HCT116 (cell line): Measurements from ENCODE around the gene SERAC1. TPM values are rescaled to one million over a fixed set of nuclear protein-coding genes. Genes with fewer than 3 reads are reported as not detected.

Experiments used
- ATAC-seq: fragments of 200-7000 bp; cut with Tn5 transposase; 2 replicates; pipeline ENCODE4 v1.9.1; 2020; ENCODE audit warnings: mild to moderate bottlenecking, moderate library complexity
- BruUV-seq: library from RNA; stranded (reverse); fragments of 400-500 nt; replicated peaks from 2 replicates; lab custom pipeline; 2021; lab: Mats Ljungman, UMichigan
- CTCF ChIA-PET: fragments of 300-600 bp; sonication (Branson Sonifier 250); formaldehyde crosslinking; loops from one replicate; lab custom pipeline; 2021; ENCODE audit warnings: antibody characterized with exemption; lab: Charles Lee
- POLR2A ChIA-PET: fragments of 300-600, 350-600 bp; sonication (Branson Sonifier 250); formaldehyde crosslinking; loops from one replicate; lab custom pipeline; 2021; ENCODE audit warnings: antibody characterized with exemption; lab: Charles Lee
- RAD21 ChIA-PET, 2 experiments: fragments of 300-600 bp; sonication (Branson Sonifier 250); formaldehyde crosslinking; loops; one replicate each; lab custom pipeline; 2023; ENCODE audit warnings: low total read pairs in 2 of 2; ENCODE audit not compliant: uncharacterized antibody in 2 of 2, unreplicated experiment in 2 of 2, low non-redundant PET in 1 of 2; lab: Charles Lee
- DNase-seq: peaks from one replicate; pipeline ENCODE4 v3.0.0-alpha.2; 2010; ENCODE audit warnings: low read depth, low spot score
- H2AFZ ChIP-seq: fragments of 200-600 bp; shearing (Covaris generic), sonication (generic); 2 replicates; pipeline ENCODE4 v1.6.1; 2017; ENCODE audit warnings: low read depth, mixed run types, mixed read lengths, antibody characterized with exemption, low read length; ENCODE audit not compliant: poor library complexity, severe bottlenecking
- H3K27ac ChIP-seq: 2 replicates; pipeline ENCODE4 v1.5.1; 2012; ENCODE audit warnings: low read depth, low read length
- H3K27me3 ChIP-seq: fragments of 200-600 bp; sonication (generic); 2 replicates; pipeline ENCODE4 v1.6.1; 2016; ENCODE audit warnings: mixed run types, low read length, mixed read lengths; ENCODE audit not compliant: insufficient read depth
- H3K36me3 ChIP-seq, 2 experiments: fragments of 200-500 bp in 1 of 2; fragments of 200-600 bp in 1 of 2; sonication (Bioruptor generic) in 1 of 2; sonication (generic) in 1 of 2; 2 replicates each; pipeline versions ENCODE4 v1.5.1 to v1.6.1; 2014 to 2016; ENCODE audit warnings: low read length in 2 of 2, inconsistent platforms in 1 of 2, mixed read lengths in 1 of 2, mixed run types in 1 of 2; ENCODE audit not compliant: insufficient read depth in 2 of 2, control insufficient read depth in 1 of 2
- H3K4me1 ChIP-seq, 2 experiments: fragments of 200-600 bp in 1 of 2; sonication (generic) in 1 of 2; 2 replicates each; pipeline versions ENCODE4 v1.5.1 to v1.6.1; 2012 to 2017; ENCODE audit warnings: low read length in 2 of 2, inconsistent platforms in 1 of 2, mild to moderate bottlenecking in 1 of 2, mixed read lengths in 1 of 2, mixed run types in 1 of 2, moderate library complexity in 1 of 2; ENCODE audit not compliant: insufficient read depth in 2 of 2, control insufficient read depth in 1 of 2
- H3K4me2 ChIP-seq: fragments of 200-600 bp; sonication (generic); 2 replicates; pipeline ENCODE4 v1.6.1; 2017; ENCODE audit warnings: mixed run types, low read length, mixed read lengths
- H3K4me3 ChIP-seq, 2 experiments: fragments of 200-600 bp in 1 of 2; sonication (generic) in 1 of 2; replicated peaks in 1 of 2; 2 replicates each; pipeline ENCODE4 v1.5.1; 2011 to 2016; ENCODE audit warnings: low read length in 2 of 2, control low read depth in 1 of 2, low read depth in 1 of 2, mild to moderate bottlenecking in 1 of 2, mixed read lengths in 1 of 2, mixed run types in 1 of 2
- H3K79me2 ChIP-seq: fragments of 200-600 bp; sonication (generic); 2 replicates; pipeline ENCODE4 v1.6.1; 2017; ENCODE audit warnings: mild to moderate bottlenecking, mixed run types, low read length, moderate library complexity, mixed read lengths; ENCODE audit not compliant: insufficient read depth
- H3K9ac ChIP-seq: fragments of 200-600 bp; sonication (generic); 2 replicates; pipeline ENCODE4 v1.6.1; 2016; ENCODE audit warnings: low read length, mixed read lengths
- H3K9me2 ChIP-seq: fragments of 200-600 bp; sonication (generic), shearing (Covaris generic); 2 replicates; pipeline ENCODE4 v1.6.1; 2017; ENCODE audit warnings: mixed run types, mild to moderate bottlenecking, moderate library complexity; ENCODE audit not compliant: insufficient read depth
- H3K9me3 ChIP-seq, 2 experiments: fragments of 200-500 bp in 1 of 2; fragments of 200-600 bp in 1 of 2; sonication (Bioruptor generic) in 1 of 2; sonication (generic) in 1 of 2; 2 replicates each; pipeline ENCODE4 v1.6.1; 2014 to 2017; ENCODE audit warnings: low read length in 2 of 2, mixed read lengths in 2 of 2, inconsistent platforms in 1 of 2, low read depth in 1 of 2, mild to moderate bottlenecking in 1 of 2, mixed run types in 1 of 2, moderate library complexity in 1 of 2; ENCODE audit not compliant: control insufficient read depth in 1 of 2, insufficient read depth in 1 of 2
- H4K20me1 ChIP-seq: fragments of 200-600 bp; sonication (generic), shearing (Covaris generic); 2 replicates; pipeline ENCODE4 v1.6.1; 2017; ENCODE audit warnings: mixed run types, mild to moderate bottlenecking, moderate library complexity; ENCODE audit not compliant: insufficient read depth
- CBX3 ChIP-seq: IDR thresholded peaks from 2 replicates; pipeline ENCODE4 v1.6.1; 2012; ENCODE audit warnings: low read depth
- CEBPB ChIP-seq: IDR thresholded peaks from 2 replicates; pipeline ENCODE4 v1.6.1; 2012; ENCODE audit warnings: low read depth
- EGR1 ChIP-seq: IDR thresholded peaks from 2 replicates; pipeline ENCODE4 v1.6.1; 2012; ENCODE audit warnings: low read depth
- EZH2 ChIP-seq: fragments of 200-600 bp; sonication (generic); IDR thresholded peaks from 2 replicates; pipeline ENCODE4 v1.6.1; 2017; ENCODE audit warnings: antibody characterized with exemption, mixed run types
- EZH2phosphoT487 ChIP-seq: fragments of 200-600 bp; IDR thresholded peaks from 2 replicates; pipeline ENCODE4 v1.6.1; 2018; ENCODE audit warnings: antibody characterized with exemption, borderline replicate concordance
- FOSL1 ChIP-seq: IDR thresholded peaks from 2 replicates; pipeline ENCODE4 v1.6.1; 2012; ENCODE audit warnings: low read depth
- POLR2A ChIP-seq: IDR thresholded peaks from 2 replicates; pipeline ENCODE4 v1.7.0; 2011; ENCODE audit warnings: borderline replicate concordance; ENCODE audit not compliant: insufficient read depth, insufficient read length; ENCODE audit errors: extremely low read depth
- SP1 ChIP-seq: IDR thresholded peaks from 2 replicates; pipeline ENCODE4 v1.6.1; 2012; ENCODE audit warnings: low read depth
- SRF ChIP-seq: IDR thresholded peaks from 2 replicates; pipeline ENCODE4 v1.6.1; 2012; ENCODE audit warnings: low read depth
- intact Hi-C: fragments of 100-400 bp; cut with micrococcal nuclease; formaldehyde crosslinking; loops from 2 replicates; pipeline ENCODE4 v1.10.0; 2022
- total RNA-seq: library from RNA; stranded (reverse); gene quantifications from one replicate; pipeline ENCODE4 v1.2.1, GENCODE V29; 2021; ENCODE audit not compliant: unreplicated experiment
- TF ChIP-seq, protein P1 (sequence below): IDR thresholded peaks from 2 replicates; pipeline ENCODE4 v1.6.1; 2012
- TF ChIP-seq, protein P2 (sequence below): IDR thresholded peaks from 2 replicates; pipeline ENCODE4 v1.6.1; 2011; ENCODE audit warnings: mild to moderate bottlenecking, low read length, moderate library complexity; ENCODE audit not compliant: insufficient replicate concordance; ENCODE audit errors: extremely low read depth
- TF ChIP-seq, protein P3 (sequence below): IDR thresholded peaks from 2 replicates; pipeline ENCODE4 v1.6.1; 2012

The SERAC1 gene
- total RNA-seq, 1 experiment from 2014 or later = 7.6 TPM

DNA sequence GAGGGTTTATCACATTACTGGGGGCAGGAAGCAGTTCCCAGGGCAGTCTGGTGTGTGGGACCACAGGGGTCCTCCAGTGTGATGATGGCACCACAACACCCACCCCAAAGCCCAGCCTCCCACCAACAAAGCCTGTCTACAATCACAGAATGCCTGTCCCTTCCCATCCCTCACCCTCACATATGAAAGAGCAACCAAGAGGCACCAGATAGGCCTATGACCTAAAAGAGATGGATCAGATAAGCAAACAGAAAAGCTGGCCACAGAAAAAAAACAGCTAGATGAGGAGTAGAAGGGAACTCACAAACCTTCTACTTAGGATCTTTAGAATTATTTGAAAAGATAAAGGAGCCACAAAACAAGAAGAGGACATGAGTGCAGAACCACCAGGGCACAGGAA lies 54.3 kb downstream of the SERAC1 start:
- Histone ChIP-seq H3K4me2 (no peak overlapping the region), H3K27me3 (no peaks in the 10 kb centered on the region), H3K27ac (no peak overlapping the region), H3K4me1 (no peaks in the 10 kb centered on the region), H3K9ac (no peak overlapping the region), H3K9me2 (no peaks in the 10 kb centered on the region), H3K9me3 (no peaks in the 10 kb centered on the region), H2AFZ (no peak overlapping the region), H3K4me3 (no peak overlapping the region), H4K20me1 (no peaks in the 10 kb centered on the region), H3K79me2 (no peaks in the 10 kb centered on the region), H3K36me3 (no peaks in the 10 kb centered on the region)
- BruUV-seq = no TSS peak
- TF ChIP-seq SRF = no peak
- no peak for TF ChIP-seq EZH2phosphoT487
- no peak for TF ChIP-seq EGR1
- ChIA-PET POLR2A (no interaction called here), CTCF (no interaction called here), RAD21 (no interaction called here)
- ATAC-seq (no peak), DNase-seq (no peak)
- intact Hi-C loops = no loop called here

DNA sequence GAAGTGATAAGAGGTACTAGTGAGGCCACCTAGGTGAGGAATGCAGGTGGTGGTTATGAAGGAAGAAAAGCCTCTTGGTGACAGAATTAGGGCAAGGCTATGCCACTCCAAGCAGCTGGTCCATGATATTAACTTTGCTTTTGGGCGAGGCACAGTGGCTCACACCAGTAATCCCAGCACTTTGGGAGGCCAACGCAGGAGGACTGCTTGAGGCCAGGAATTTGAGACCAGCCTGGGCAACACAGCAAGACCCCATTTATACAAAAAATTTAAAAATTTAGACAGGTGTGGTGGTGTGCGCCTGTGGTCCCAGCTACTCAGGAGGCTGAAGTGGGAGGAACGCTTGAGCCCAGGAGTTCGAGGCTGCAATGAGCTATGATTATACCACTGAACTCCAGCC lies 56.1 kb downstream of the SERAC1 start:
- no TSS peak for BruUV-seq
- ATAC-seq = no peak

More for the DNA sequence above, 56.1 kb downstream of the SERAC1 start:
- no peak overlapping the region for H3K9ac ChIP-seq
- no peaks in the 10 kb centered on the region for H3K36me3 ChIP-seq
- H3K79me2 ChIP-seq = no peaks in the 10 kb centered on the region
- H3K4me2 ChIP-seq = no peak overlapping the region
- intact Hi-C loops = no loop called here
- no peaks in the 10 kb centered on the region for H3K9me3 ChIP-seq
- H3K9me2 ChIP-seq = no peaks in the 10 kb centered on the region
- no peaks in the 10 kb centered on the region for H3K27me3 ChIP-seq
- TF ChIP-seq POLR2A = no peak
- no peak for TF ChIP-seq EZH2
- TF ChIP-seq, protein P1, sequence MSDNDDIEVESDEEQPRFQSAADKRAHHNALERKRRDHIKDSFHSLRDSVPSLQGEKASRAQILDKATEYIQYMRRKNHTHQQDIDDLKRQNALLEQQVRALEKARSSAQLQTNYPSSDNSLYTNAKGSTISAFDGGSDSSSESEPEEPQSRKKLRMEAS = no peak
- TF ChIP-seq, protein P2, sequence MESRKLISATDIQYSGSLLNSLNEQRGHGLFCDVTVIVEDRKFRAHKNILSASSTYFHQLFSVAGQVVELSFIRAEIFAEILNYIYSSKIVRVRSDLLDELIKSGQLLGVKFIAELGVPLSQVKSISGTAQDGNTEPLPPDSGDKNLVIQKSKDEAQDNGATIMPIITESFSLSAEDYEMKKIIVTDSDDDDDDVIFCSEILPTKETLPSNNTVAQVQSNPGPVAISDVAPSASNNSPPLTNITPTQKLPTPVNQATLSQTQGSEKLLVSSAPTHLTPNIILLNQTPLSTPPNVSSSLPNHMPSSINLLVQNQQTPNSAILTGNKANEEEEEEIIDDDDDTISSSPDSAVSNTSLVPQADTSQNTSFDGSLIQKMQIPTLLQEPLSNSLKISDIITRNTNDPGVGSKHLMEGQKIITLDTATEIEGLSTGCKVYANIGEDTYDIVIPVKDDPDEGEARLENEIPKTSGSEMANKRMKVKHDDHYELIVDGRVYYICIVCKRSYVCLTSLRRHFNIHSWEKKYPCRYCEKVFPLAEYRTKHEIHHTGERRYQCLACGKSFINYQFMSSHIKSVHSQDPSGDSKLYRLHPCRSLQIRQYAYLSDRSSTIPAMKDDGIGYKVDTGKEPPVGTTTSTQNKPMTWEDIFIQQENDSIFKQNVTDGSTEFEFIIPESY = no peak
- TF ChIP-seq FOSL1 = no peak
- no peak for TF ChIP-seq CBX3
- TF ChIP-seq CEBPB = no peak
- TF ChIP-seq, protein P3, sequence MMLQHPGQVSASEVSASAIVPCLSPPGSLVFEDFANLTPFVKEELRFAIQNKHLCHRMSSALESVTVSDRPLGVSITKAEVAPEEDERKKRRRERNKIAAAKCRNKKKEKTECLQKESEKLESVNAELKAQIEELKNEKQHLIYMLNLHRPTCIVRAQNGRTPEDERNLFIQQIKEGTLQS = no peak
- no peak for TF ChIP-seq SP1
- ChIA-PET RAD21 (no interaction called here), POLR2A (no interaction called here), CTCF (no interaction called here)
- H3K4me3 ChIP-seq = no peak overlapping the region
- H2AFZ ChIP-seq = no peak overlapping the region
- no peaks in the 10 kb centered on the region for H3K4me1 ChIP-seq
- no peak overlapping the region for H3K27ac ChIP-seq
- no peaks in the 10 kb centered on the region for H4K20me1 ChIP-seq
- DNase-seq = no peak
